MM.1S (cell line): ENCODE data around the gene ELK3.
A peak's percentile ranks its signal among the peaks of the same experiment; 100 is the strongest.

Experiments used
- DNase-seq: peaks from one replicate; pipeline ENCODE4 v3.0.0-alpha.2; 2015
- H2AFZ ChIP-seq: fragments of 300-600 bp; sonication (generic); 2 replicates; pipeline ENCODE4 v1.6.0; 2016; ENCODE audit warnings: antibody characterized with exemption, low read length
- H3F3A ChIP-seq: fragments of 300-600 bp; sonication (generic); 2 replicates; pipeline ENCODE4 v1.6.1; 2016; ENCODE audit warnings: mild to moderate bottlenecking, antibody characterized with exemption, low read length, moderate library complexity, mixed read lengths; ENCODE audit not compliant: insufficient read depth
- H3K27ac ChIP-seq: fragments of 300-600 bp; sonication (generic); 2 replicates; pipeline ENCODE4 v1.5.1; 2016; ENCODE audit warnings: mild to moderate bottlenecking, low read length
- H3K27me3 ChIP-seq: fragments of 300-600 bp; sonication (generic); replicated peaks from 2 replicates; pipeline ENCODE4 v1.6.0; 2016; ENCODE audit warnings: low read length; ENCODE audit not compliant: insufficient read depth
- H3K36me3 ChIP-seq: fragments of 300-600 bp; sonication (generic); replicated peaks from 2 replicates; pipeline ENCODE4 v1.6.1; 2016; ENCODE audit warnings: mild to moderate bottlenecking, low read length, mixed read lengths; ENCODE audit not compliant: insufficient read depth
- H3K4me1 ChIP-seq: fragments of 300-600 bp; sonication (generic); 2 replicates; pipeline ENCODE4 v1.6.1; 2016; ENCODE audit warnings: low read length, mixed read lengths
- H3K4me2 ChIP-seq: fragments of 300-600 bp; sonication (generic); 2 replicates; pipeline ENCODE4 v1.6.0; 2016; ENCODE audit warnings: low read depth, low read length
- H3K4me3 ChIP-seq: fragments of 300-600 bp; sonication (generic); 2 replicates; pipeline ENCODE4 v1.5.1; 2016; ENCODE audit warnings: low read length, mixed read lengths
- H3K79me2 ChIP-seq: fragments of 300-600 bp; sonication (generic); 2 replicates; pipeline ENCODE4 v1.6.1; 2016; ENCODE audit warnings: mixed run types, low read length, mixed read lengths
- H3K9ac ChIP-seq: fragments of 300-600 bp; sonication (generic); 2 replicates; pipeline ENCODE4 v1.6.1; 2016; ENCODE audit warnings: low read length, mixed read lengths
- H3K9me2 ChIP-seq: fragments of 300-600 bp; sonication (generic); replicated peaks from 2 replicates; pipeline ENCODE4 v1.6.1; 2016; ENCODE audit warnings: mild to moderate bottlenecking, low read length, mixed read lengths; ENCODE audit not compliant: insufficient read depth
- H3K9me3 ChIP-seq: fragments of 300-600 bp; sonication (generic); replicated peaks from 2 replicates; pipeline ENCODE4 v1.6.1; 2016; ENCODE audit warnings: mild to moderate bottlenecking, low read length, mixed read lengths; ENCODE audit not compliant: insufficient read depth
- H4K20me1 ChIP-seq: fragments of 300-600 bp; sonication (generic); 2 replicates; pipeline ENCODE4 v1.6.1; 2016; ENCODE audit warnings: mild to moderate bottlenecking, low read length, moderate library complexity, mixed read lengths; ENCODE audit not compliant: insufficient read depth
- EZH2 ChIP-seq: fragments of 300-600 bp; sonication (generic); optimal IDR thresholded peaks from 2 replicates; pipeline ENCODE3; 2017; ENCODE audit warnings: low read depth, mild to moderate bottlenecking, antibody characterized with exemption, low read length, mixed read lengths
- EZH2phosphoT487 ChIP-seq: fragments of 300-600 bp; sonication (generic); IDR thresholded peaks from 2 replicates; pipeline ENCODE4 v1.6.1; 2018; ENCODE audit warnings: antibody characterized with exemption, low read length
- TF ChIP-seq, protein P1 (sequence below): fragments of 300-600 bp; sonication (generic); IDR thresholded peaks from 2 replicates; pipeline ENCODE4 v1.5.1; 2016; ENCODE audit warnings: antibody characterized with exemption, low read length, mixed read lengths

The ELK3 gene

DNA sequence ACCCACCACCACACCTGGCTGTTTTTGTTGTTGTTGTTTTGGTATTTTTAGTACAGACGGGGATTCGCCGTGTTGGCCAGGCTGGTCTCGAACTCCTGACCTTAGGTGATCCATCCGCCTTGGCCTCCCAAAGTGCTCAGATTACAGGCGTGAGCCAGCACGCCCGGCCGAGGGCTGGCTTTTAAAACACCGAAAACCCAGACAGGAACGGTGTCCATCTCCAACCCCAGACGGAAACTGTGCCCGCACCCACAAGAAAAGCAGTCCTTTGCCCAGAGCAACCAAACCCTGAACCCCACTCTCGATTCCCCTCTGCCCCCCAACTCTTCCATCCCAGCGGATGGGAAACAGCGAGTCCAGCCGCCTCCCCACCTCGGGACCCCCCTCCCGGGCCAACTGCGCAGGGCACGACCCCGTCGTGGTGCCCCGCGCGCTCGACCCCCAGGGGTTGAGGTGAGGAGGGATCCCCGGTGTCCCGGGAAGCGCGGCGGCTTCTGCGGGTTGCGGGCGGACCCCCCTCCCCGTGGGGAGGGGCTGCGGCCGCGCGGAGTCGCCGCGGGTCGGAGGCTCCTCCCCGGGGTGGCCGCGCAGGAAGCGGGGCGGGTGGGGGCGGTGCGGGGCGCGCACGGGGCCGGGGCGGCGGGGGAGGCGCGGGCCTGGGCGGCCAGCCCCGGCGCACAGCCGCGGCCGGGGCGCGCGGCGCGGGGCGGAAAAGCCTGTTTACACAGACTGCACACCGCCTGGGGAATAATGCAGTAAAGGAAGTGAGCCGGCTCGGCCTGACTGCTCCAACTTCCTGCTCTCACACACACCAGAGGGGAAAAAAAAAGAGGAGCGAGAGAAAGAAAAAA lies at the start of gene ELK3:
ELK3 (plus strand) TSS at position 651 of the 851 bp plus-strand sequence.
- Histone ChIP-seq H3F3A (peaks cover 38% of the 10 kb centered on the region), H3K27me3 (no peaks in the 10 kb centered on the region), H3K4me3 (peak within 1 kb of the TSS; percentile 99), H4K20me1 (no peaks in the 10 kb centered on the region), H3K4me1 (peaks cover 26% of the 10 kb centered on the region), H3K79me2 (peaks cover 37% of the 10 kb centered on the region), H3K36me3 (no peaks in the 10 kb centered on the region), H3K9me3 (no peaks in the 10 kb centered on the region), H3K9ac (peak within 1 kb of the TSS; percentile 91), H3K9me2 (no peaks in the 10 kb centered on the region), H3K27ac (peak within 1 kb of the TSS; percentile 100), H2AFZ (peak within 1 kb of the TSS; percentile 97), H3K4me2 (peak within 1 kb of the TSS; percentile 97)
- no peak for TF ChIP-seq EZH2phosphoT487
- TF ChIP-seq, protein P1, sequence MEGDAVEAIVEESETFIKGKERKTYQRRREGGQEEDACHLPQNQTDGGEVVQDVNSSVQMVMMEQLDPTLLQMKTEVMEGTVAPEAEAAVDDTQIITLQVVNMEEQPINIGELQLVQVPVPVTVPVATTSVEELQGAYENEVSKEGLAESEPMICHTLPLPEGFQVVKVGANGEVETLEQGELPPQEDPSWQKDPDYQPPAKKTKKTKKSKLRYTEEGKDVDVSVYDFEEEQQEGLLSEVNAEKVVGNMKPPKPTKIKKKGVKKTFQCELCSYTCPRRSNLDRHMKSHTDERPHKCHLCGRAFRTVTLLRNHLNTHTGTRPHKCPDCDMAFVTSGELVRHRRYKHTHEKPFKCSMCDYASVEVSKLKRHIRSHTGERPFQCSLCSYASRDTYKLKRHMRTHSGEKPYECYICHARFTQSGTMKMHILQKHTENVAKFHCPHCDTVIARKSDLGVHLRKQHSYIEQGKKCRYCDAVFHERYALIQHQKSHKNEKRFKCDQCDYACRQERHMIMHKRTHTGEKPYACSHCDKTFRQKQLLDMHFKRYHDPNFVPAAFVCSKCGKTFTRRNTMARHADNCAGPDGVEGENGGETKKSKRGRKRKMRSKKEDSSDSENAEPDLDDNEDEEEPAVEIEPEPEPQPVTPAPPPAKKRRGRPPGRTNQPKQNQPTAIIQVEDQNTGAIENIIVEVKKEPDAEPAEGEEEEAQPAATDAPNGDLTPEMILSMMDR = no peak
- TF ChIP-seq EZH2 = no peak
- peak; percentile 60 for DNase-seq

DNA sequence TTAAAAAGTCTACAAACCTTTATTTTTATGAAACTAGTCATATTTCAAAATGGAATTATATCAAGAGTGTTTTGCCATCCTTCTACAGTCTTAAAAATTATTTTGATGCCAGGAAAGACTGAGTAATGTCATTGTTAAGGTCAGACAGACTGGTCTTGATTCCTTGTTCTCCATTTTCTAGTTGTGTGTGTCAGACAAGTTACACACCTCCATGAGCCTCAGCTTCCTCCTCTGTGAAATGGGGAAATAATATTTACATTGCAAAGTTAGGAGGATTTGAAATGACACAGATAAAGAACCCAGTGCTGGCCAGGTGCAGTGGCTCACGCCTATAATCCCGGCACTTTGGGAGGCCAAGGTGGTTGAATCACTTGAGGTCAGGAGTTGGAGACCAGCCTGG lies 47.4 kb upstream of the ELK3 start:
- DNase-seq = no peak
- H3K4me1 ChIP-seq = no peaks in the 10 kb centered on the region
- TF ChIP-seq EZH2 (no peak), EZH2phosphoT487 (no peak)
- TF ChIP-seq, protein P1 = no peak
- no peaks in the 10 kb centered on the region for H3K27me3 ChIP-seq
- no peak overlapping the region for H3K27ac ChIP-seq
- H3F3A ChIP-seq = no peaks in the 10 kb centered on the region
- H3K79me2 ChIP-seq = no peaks in the 10 kb centered on the region
- H3K9me2 ChIP-seq = no peaks in the 10 kb centered on the region
- no peaks in the 10 kb centered on the region for H4K20me1 ChIP-seq
- H2AFZ ChIP-seq = no peak overlapping the region
- no peaks in the 10 kb centered on the region for H3K36me3 ChIP-seq
- no peaks in the 10 kb centered on the region for H3K9me3 ChIP-seq
- no peak overlapping the region for H3K4me3 ChIP-seq
- no peak overlapping the region for H3K4me2 ChIP-seq
- H3K9ac ChIP-seq = no peak overlapping the region

DNA sequence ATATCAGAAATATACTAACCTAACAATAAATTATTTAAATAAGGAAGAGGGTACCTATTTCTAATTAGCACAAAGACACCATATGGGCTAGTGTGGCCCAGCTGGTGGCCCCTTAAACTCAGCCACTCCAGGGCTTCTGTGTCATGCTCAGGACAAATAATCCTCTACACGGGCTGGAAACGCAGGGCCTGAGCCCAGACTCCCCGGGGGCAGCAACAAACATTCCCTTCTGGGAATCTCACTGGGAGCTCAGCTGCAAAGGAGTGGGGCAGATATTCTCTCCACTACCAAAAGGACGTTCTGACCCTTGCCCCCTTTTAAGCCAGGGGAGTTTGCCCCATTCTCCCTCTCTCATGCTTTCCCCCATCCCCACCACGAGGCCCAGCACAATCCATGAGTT lies 43.7 kb upstream of the ELK3 start:
- Histone ChIP-seq H3K4me2 (no peak overlapping the region), H3K9ac (no peak overlapping the region), H3K36me3 (no peaks in the 10 kb centered on the region), H3K9me2 (no peaks in the 10 kb centered on the region), H3F3A (no peaks in the 10 kb centered on the region), H3K4me3 (no peak overlapping the region), H3K9me3 (no peaks in the 10 kb centered on the region), H3K27me3 (no peaks in the 10 kb centered on the region), H4K20me1 (no peaks in the 10 kb centered on the region), H3K27ac (no peak overlapping the region), H2AFZ (no peak overlapping the region), H3K79me2 (no peaks in the 10 kb centered on the region), H3K4me1 (no peaks in the 10 kb centered on the region)
- TF ChIP-seq EZH2 (no peak), EZH2phosphoT487 (no peak)
- TF ChIP-seq, protein P1 = no peak
- DNase-seq = no peak
